Lung (tissue), 12 donors: Measurements from ENCODE around the gene ANP32A. TPM values are rescaled to one million over a fixed set of nuclear protein-coding genes. Genes with fewer than 3 reads are reported as not detected.

Experiments used
- ATAC-seq: fragments of 200-7000 bp; cut with Tn5 transposase; one replicate; pipeline ENCODE4 v1.9.1; 2020; ENCODE audit warnings: moderate number of reproducible peaks; ENCODE audit not compliant: insufficient read depth, low FRiP score
- DNase-seq, 3 donors: peaks; one replicate each; pipeline ENCODE4 v3.0.0-alpha.2; 2013 to 2017
- H3K27ac ChIP-seq, 2 donors: one replicate each; pipeline ENCODE4 v1.5.1; 2013; ENCODE audit warnings: mild to moderate bottlenecking in 2 of 2, moderate library complexity in 2 of 2, control low read depth in 1 of 2, inconsistent platforms in 1 of 2, low read depth in 1 of 2, low read length in 1 of 2
- H3K27me3 ChIP-seq, 3 donors: one replicate each; pipeline ENCODE4 v1.5.1; 2013; ENCODE audit warnings: low read length in 2 of 3; ENCODE audit not compliant: control insufficient read depth in 3 of 3, insufficient read depth in 3 of 3
- H3K36me3 ChIP-seq, 4 donors: one replicate each; pipeline ENCODE4 v1.5.1; 2013; ENCODE audit warnings: low read length in 4 of 4, mild to moderate bottlenecking in 1 of 4, moderate library complexity in 1 of 4; ENCODE audit not compliant: control insufficient read depth in 4 of 4, insufficient read depth in 4 of 4
- H3K4me1 ChIP-seq, 5 donors: one replicate each; pipeline ENCODE4 v1.5.1; 2013; ENCODE audit warnings: low read length in 5 of 5, mild to moderate bottlenecking in 2 of 5, moderate library complexity in 1 of 5; ENCODE audit not compliant: control insufficient read depth in 5 of 5, insufficient read depth in 5 of 5
- H3K4me3 ChIP-seq: one replicate; pipeline ENCODE4 v1.5.1; 2013; ENCODE audit warnings: mild to moderate bottlenecking, control low read depth, moderate library complexity
- H3K9ac ChIP-seq, 2 donors: one replicate each; pipeline ENCODE4 v1.5.1; 2013; ENCODE audit warnings: low read length in 2 of 2, control low read depth in 1 of 2; ENCODE audit not compliant: insufficient read depth in 1 of 2
- H3K9me3 ChIP-seq, 4 donors: one replicate each; pipeline ENCODE4 v1.5.1; 2013; ENCODE audit warnings: low read length in 3 of 4, mild to moderate bottlenecking in 1 of 4, moderate library complexity in 1 of 4; ENCODE audit not compliant: control insufficient read depth in 4 of 4, insufficient read depth in 3 of 4
- CTCF ChIP-seq: IDR thresholded peaks from 2 replicates; pipeline ENCODE4 v1.5.1; 2012; ENCODE audit warnings: mild to moderate bottlenecking; ENCODE audit errors: control extremely low read depth, extremely low read depth
- WGBS, 2 donors: extraction: QIAGEN DNeasy Blood & Tissue Kit; methylation state at CpG; one replicate each; pipeline ENCODE4 v1.1.7; 2013; 5-methylcytosine and 5-hydroxymethylcytosine counted together
- polyA plus RNA-seq, 2 donors: library from polyadenylated mRNA; stranded (reverse); fragments of 200-250 nt; gene quantifications; one replicate each; pipeline ENCODE4 v1.2.1, GENCODE V29; 2013
- total RNA-seq, 2 donors: library from RNA; depleted of rRNA in 1 of 2; stranded (reverse); fragments of >200 nt in 1 of 2; gene quantifications; one replicate each; pipeline ENCODE4 v1.2.1, GENCODE V29; 2014 to 2021
- donor health status: control.
- donor health status: control.
- donor health status: Bipolar disorder and iron deficiency.
- donor health status: healthy.
- donor health status: DM: yes; HTN: yes; CAD: no.

The ANP32A gene
- total and polyA plus RNA-seq, 4 donors = 105 to 197 (median 113) TPM

GRCh38 chr15:68844856-68845550, 24.3 kb upstream of the ANP32A start:
- no peak for TF ChIP-seq CTCF
- H3K27me3 ChIP-seq = peaks cover 2 to 28% (median 19%) of the 10 kb centered on the region in 3 donors
- peaks cover 0 to 4% (median 0%) of the 10 kb centered on the region in 4 donors for H3K9me3 ChIP-seq
- H3K9ac ChIP-seq = no peak overlapping the region
- DNase-seq = no peak
- H3K36me3 ChIP-seq = no peaks in the 10 kb centered on the region
- no peak for ATAC-seq
- H3K4me1 ChIP-seq = peaks cover 0 to 8% (median 2%) of the 10 kb centered on the region in 5 donors
- H3K27ac ChIP-seq = no peak overlapping the region
- H3K4me3 ChIP-seq = no peak overlapping the region
- WGBS, 2 donors = 53 to 57% methylated on average over 5 of the region's 5 CpGs

- ATAC-seq = no peak
- Histone ChIP-seq H3K27me3 (peaks cover 2 to 27% (median 21%) of the 10 kb centered on the region in 3 donors), H3K9ac (peak overlapping the region in 1 of 2 donors; percentile 74), H3K9me3 (peaks cover 0 to 6% (median 0%) of the 10 kb centered on the region in 4 donors), H3K27ac (no peak overlapping the region), H3K4me3 (peak overlapping the region; percentile 18), H3K36me3 (no peaks in the 10 kb centered on the region), H3K4me1 (peaks cover 0 to 8% (median 2%) of the 10 kb centered on the region in 5 donors)
- 7 to 10% methylated on average over 32 of the region's 32 CpGs for WGBS, 2 donors
- no peak for TF ChIP-seq CTCF
- peak; percentile 65 to 78 (median 77) for DNase-seq
These were observed 23.0 kb upstream of the ANP32A start for GRCh38 chr15:68843425-68844311.

GRCh38 chr15:68842958-68843357, 22.3 kb upstream of the ANP32A start:
- TF ChIP-seq CTCF = no peak
- Histone ChIP-seq H3K9me3 (peaks cover 0 to 6% (median 0%) of the 10 kb centered on the region in 4 donors), H3K27me3 (peaks cover 2 to 27% (median 21%) of the 10 kb centered on the region in 3 donors), H3K36me3 (no peaks in the 10 kb centered on the region), H3K4me1 (peaks cover 0 to 8% (median 2%) of the 10 kb centered on the region in 5 donors), H3K4me3 (no peak overlapping the region), H3K27ac (no peak overlapping the region), H3K9ac (no peak overlapping the region)
- DNase-seq (peak in 1 of 3 donors; percentile 12), ATAC-seq (no peak)
- WGBS, 2 donors = 61 to 86% methylated on average over 1 of the region's 1 CpG
